ENCODE results near the gene DBET. TPM values are rescaled to one million over a fixed set of nuclear protein-coding genes. Genes with fewer than 3 reads are reported as not detected.

Gene DBET
- total and polyA plus RNA-seq, 2 of the 4 experiments (the other 2 are of a cell fraction): not detected

DNA sequence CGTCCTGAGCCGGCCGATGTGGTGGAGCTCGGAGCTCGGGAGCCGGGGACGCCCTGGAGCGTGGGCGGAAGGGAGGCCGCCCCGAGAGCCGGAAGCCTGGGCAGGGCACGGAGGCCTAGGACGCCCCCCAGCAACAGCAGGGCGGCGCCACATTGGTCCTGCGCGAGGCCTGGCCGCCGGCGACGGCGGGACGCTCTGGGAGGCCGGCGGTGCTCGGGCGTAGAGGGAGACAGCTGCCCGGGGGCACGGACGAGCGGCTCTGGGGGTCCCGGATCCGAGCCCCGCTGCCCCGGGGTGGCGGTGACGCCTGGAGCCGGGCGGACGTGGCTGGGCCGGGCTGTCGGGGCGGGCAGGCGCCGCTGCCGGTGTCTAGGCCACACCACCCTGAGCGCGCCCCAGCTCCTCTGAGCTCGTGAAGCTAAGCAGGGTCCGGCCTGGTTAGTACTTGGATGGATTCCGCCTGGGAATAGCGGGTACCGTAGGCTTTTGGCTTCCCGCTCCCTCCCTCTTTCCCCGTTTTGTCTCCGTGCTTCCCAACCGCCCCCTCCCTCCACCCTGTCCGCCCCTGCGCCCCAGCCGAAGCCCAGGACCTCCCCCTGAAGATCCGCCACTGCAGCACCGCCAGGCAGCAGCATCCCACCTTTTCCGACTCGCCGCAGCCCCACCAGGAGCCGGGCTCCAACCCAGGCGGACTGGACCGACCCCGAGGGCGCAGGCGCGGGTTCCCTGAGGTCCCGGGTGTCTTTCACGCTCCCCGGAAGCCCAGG is 49.3 kb upstream of the DBET start:
- no peak overlapping the region for H3K56ac ChIP-seq (ENCODE audit: extremely low read depth, insufficient read depth, low read length)
- no peak overlapping the region for H3K4ac ChIP-seq (ENCODE audit: low read depth, low read length)
- H4K20me1 ChIP-seq (ENCODE audit: insufficient read depth, low read length): no peaks in the 10 kb centered on the region
- ChIA-PET POLR2A (ENCODE audit: unreplicated experiment) (no interaction called here), CTCF (no interaction called here)
- ATAC-seq (ENCODE audit: low read depth): peak; percentile 71
- no peak overlapping the region for H2AK5ac ChIP-seq (ENCODE audit: low read depth, low read length)
- H4K91ac ChIP-seq (ENCODE audit: insufficient read depth, low read depth, low read length): no peak overlapping the region
- no peak overlapping the region for H2BK5ac ChIP-seq (ENCODE audit: low read depth, low read length, poor library complexity, severe bottlenecking)
- TF ChIP-seq CHD1 (IDR thresholded peaks at IDR 0.05; ENCODE audit: low read depth, low read length) (no peak), FOS (IDR thresholded peaks at IDR 0.05; ENCODE audit: low read depth, low read length) (no peak), CEBPB (IDR thresholded peaks at IDR 0.05; ENCODE audit: low read depth, low read length) (no peak), POLR2A (IDR thresholded peaks at IDR 0.05; ENCODE audit: low read depth, low read length) (no peak), RCOR1 (IDR thresholded peaks at IDR 0.05; ENCODE audit: insufficient replicate concordance, low read length) (no peak), RFX5 (IDR thresholded peaks at IDR 0.05; ENCODE audit: low read depth, low read length) (no peak), BHLHE40 (IDR thresholded peaks at IDR 0.05; ENCODE audit: low read depth, low read length) (no peak), SMC3 (IDR thresholded peaks at IDR 0.05; ENCODE audit: low read depth, low read length) (no peak), RAD21 (IDR thresholded peaks at IDR 0.05; ENCODE audit: low read length) (no peak), MAZ (IDR thresholded peaks at IDR 0.05; ENCODE audit: borderline replicate concordance, low read depth, low read length) (no peak), MXI1 (IDR thresholded peaks at IDR 0.05; ENCODE audit: borderline replicate concordance, low read depth, low read length) (no peak)
- TF ChIP-seq, protein P1, sequence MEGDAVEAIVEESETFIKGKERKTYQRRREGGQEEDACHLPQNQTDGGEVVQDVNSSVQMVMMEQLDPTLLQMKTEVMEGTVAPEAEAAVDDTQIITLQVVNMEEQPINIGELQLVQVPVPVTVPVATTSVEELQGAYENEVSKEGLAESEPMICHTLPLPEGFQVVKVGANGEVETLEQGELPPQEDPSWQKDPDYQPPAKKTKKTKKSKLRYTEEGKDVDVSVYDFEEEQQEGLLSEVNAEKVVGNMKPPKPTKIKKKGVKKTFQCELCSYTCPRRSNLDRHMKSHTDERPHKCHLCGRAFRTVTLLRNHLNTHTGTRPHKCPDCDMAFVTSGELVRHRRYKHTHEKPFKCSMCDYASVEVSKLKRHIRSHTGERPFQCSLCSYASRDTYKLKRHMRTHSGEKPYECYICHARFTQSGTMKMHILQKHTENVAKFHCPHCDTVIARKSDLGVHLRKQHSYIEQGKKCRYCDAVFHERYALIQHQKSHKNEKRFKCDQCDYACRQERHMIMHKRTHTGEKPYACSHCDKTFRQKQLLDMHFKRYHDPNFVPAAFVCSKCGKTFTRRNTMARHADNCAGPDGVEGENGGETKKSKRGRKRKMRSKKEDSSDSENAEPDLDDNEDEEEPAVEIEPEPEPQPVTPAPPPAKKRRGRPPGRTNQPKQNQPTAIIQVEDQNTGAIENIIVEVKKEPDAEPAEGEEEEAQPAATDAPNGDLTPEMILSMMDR (conservative IDR thresholded peaks at IDR 0.05; ENCODE audit: low read depth, low read length): no peak
- TF ChIP-seq, protein P2, sequence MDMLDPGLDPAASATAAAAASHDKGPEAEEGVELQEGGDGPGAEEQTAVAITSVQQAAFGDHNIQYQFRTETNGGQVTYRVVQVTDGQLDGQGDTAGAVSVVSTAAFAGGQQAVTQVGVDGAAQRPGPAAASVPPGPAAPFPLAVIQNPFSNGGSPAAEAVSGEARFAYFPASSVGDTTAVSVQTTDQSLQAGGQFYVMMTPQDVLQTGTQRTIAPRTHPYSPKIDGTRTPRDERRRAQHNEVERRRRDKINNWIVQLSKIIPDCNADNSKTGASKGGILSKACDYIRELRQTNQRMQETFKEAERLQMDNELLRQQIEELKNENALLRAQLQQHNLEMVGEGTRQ (IDR thresholded peaks at IDR 0.05; ENCODE audit: low read depth, low read length): no peak
- TF ChIP-seq, protein P3, sequence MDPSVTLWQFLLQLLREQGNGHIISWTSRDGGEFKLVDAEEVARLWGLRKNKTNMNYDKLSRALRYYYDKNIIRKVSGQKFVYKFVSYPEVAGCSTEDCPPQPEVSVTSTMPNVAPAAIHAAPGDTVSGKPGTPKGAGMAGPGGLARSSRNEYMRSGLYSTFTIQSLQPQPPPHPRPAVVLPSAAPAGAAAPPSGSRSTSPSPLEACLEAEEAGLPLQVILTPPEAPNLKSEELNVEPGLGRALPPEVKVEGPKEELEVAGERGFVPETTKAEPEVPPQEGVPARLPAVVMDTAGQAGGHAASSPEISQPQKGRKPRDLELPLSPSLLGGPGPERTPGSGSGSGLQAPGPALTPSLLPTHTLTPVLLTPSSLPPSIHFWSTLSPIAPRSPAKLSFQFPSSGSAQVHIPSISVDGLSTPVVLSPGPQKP (IDR thresholded peaks at IDR 0.05; ENCODE audit: borderline replicate concordance, low read depth, low read length): no peak
- no peak overlapping the region for H2BK20ac ChIP-seq (ENCODE audit: low read depth, low read length)
- no peak overlapping the region for H3K9ac ChIP-seq (ENCODE audit: low read depth, low read length)
- H2BK120ac ChIP-seq (ENCODE audit: low read depth, low read length): no peak overlapping the region
- no peak overlapping the region for H3K27ac ChIP-seq (ENCODE audit: insufficient read depth, low read length)
- H3K36me3 ChIP-seq (ENCODE audit: control insufficient read depth, insufficient read depth, low read length): no peaks in the 10 kb centered on the region
- H3K9me1 ChIP-seq (ENCODE audit: insufficient read depth, low read length): no peaks in the 10 kb centered on the region
- no peak overlapping the region for H4K8ac ChIP-seq (ENCODE audit: low read depth in 2 of 2, low read length in 2 of 2)
- H3K9me3 ChIP-seq (ENCODE audit: control insufficient read depth, insufficient read depth, low read length): peaks cover 2% of the 10 kb centered on the region; the same call in 1 of the 2 replicates
- H2BK15ac ChIP-seq (ENCODE audit: low read depth, low read length): no peak overlapping the region
- H3K18ac ChIP-seq (ENCODE audit: low read depth, low read length): no peak overlapping the region
- no peaks in the 10 kb centered on the region for H3K79me1 ChIP-seq (ENCODE audit: low read depth in 1 of 2, low read length in 2 of 2)
- no peak overlapping the region for H4K5ac ChIP-seq (ENCODE audit: low read depth, low read length)
- no peak overlapping the region for H3K14ac ChIP-seq (replicated peaks; ENCODE audit: low read depth, low read length)
- peak overlapping the region; percentile 70 for H2AFZ ChIP-seq (replicated peaks; ENCODE audit: low read length, poor library complexity)
- peaks cover 47% of the 10 kb centered on the region for H3K27me3 ChIP-seq (ENCODE audit: control insufficient read depth, insufficient read depth, low read length)
- dilution Hi-C loops (cut with HindIII; ENCODE audit: low sequenced_read_pairs, unreplicated experiment): no loop called here
- intact Hi-C loops (cut with micrococcal nuclease): no loop called here
- H3K4me3 ChIP-seq (ENCODE audit: insufficient read depth, low read depth, low read length): peak overlapping the region; percentile 14; the same call in 1 of the 2 replicates
- WGBS, 2 experiments (ENCODE audit: extremely low coverage in 2 of 2, insufficient read length in 1 of 2): 3% methylated on average over 46 of the region's 76 CpGs; no CpG with 5 or more reads in 1 of the 2 experiments
- no TSS peak for BruUV-seq (replicated peaks)
- in situ Hi-C loops (cut with MboI; ENCODE audit: low sequenced_read_pairs): no loop called here
- no peak overlapping the region for H3K23ac ChIP-seq (ENCODE audit: low read depth, low read length)
- DNase-seq: no peak
- H3K4me2 ChIP-seq (ENCODE audit: low read depth, low read length): 0 out of 2 replicates have a peak overlapping the region, but pooled peaks have one; percentile 35
- no peak overlapping the region for H2AK9ac ChIP-seq (replicated peaks; ENCODE audit: low read depth, low read length, poor library complexity)
- no peaks in the 10 kb centered on the region for H3K4me1 ChIP-seq (ENCODE audit: control insufficient read depth, insufficient read depth, low read length)
